Stomach smooth muscle (tissue), 2 donors: ENCODE data around the gene CEP290.
"Not testable (repeated sequence)": the region's sequence is repeated elsewhere in the genome, so short reads cannot be mapped to it uniquely, and the experiment has no call there.

ENCODE experiments used
- H3K27ac ChIP-seq: one replicate; pipeline ENCODE4 v1.7.0; 2013; ENCODE audit warnings: mild to moderate bottlenecking, low read length, inconsistent platforms
- H3K27me3 ChIP-seq, 2 donors: one replicate each; pipeline ENCODE4 v1.7.0; 2013; ENCODE audit warnings: low read length in 2 of 2; ENCODE audit not compliant: insufficient read depth in 2 of 2, control insufficient read depth in 1 of 2
- H3K36me3 ChIP-seq, 2 donors: one replicate each; pipeline ENCODE4 v1.7.0; 2013; ENCODE audit warnings: low read length in 2 of 2; ENCODE audit not compliant: control insufficient read depth in 2 of 2, insufficient read depth in 2 of 2
- H3K4me1 ChIP-seq: one replicate; pipeline ENCODE4 v1.7.0; 2013; ENCODE audit warnings: low read length; ENCODE audit not compliant: control insufficient read depth, insufficient read depth
- H3K4me3 ChIP-seq, 2 donors: one replicate each; pipeline ENCODE4 v1.7.0; 2013; ENCODE audit warnings: low read length in 2 of 2
- H3K9ac ChIP-seq, 2 donors: one replicate each; pipeline ENCODE4 v1.7.0; 2013; ENCODE audit warnings: low read length in 2 of 2, mild to moderate bottlenecking in 1 of 2
- H3K9me3 ChIP-seq, 2 donors: one replicate each; pipeline ENCODE4 v1.7.0; 2013; ENCODE audit warnings: low read length in 2 of 2; ENCODE audit not compliant: control insufficient read depth in 2 of 2
- donor health status: healthy.
- donor health status: Pancreatic carcinoma.

Gene CEP290

DNA sequence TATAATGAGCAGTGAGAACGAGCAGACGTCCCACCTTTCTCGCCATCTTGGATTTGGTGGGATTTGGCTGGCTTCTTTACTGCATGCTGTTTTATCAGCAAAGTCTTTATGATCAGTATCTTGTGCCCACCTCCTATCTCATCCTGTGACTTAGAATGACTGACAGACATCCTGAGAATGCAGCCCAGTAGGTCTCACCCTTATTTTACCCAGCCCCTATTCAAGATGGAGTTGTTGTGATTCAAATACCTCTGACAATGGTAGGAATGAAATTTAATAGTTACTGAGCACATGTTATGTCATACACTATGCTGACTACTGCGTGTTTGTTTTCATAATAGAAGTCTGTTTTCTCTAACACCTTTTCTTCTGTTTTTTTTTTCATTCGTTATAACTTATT, 2.1 kb upstream of the CEP290 start:
- peaks cover 8% of the 10 kb centered on the region for H3K4me1 ChIP-seq
- H3K27me3 ChIP-seq: no peaks in the 10 kb centered on the region
- no peak overlapping the region for H3K4me3 ChIP-seq
- H3K36me3 ChIP-seq: no peaks in the 10 kb centered on the region
- H3K27ac ChIP-seq: no peak overlapping the region
- no peak overlapping the region for H3K9ac ChIP-seq
- no peaks in the 10 kb centered on the region for H3K9me3 ChIP-seq

DNA sequence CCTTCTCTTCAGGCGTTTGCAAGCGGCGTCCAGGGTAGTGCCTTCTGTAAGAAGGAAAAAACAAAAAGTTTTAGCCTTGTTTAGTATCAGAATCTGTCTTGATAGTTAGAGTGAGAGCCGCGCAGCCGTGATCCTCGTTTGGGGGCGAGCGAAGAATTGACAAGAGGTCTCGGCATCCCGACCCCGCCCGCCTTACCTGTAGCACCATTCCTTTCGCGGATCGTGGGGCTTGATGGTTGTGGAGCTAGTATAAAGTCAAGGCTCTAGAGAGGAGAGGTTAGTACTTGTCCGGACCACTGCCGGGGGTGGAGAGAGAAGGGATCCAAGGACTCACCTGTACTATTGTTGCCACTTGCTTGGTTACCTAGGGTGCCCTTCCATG, 713 bp upstream of the CEP290 start:
- no peaks in the 10 kb centered on the region for H3K36me3 ChIP-seq
- H3K4me3 ChIP-seq: peak overlapping the region; percentile 82 to 90
- H3K9me3 ChIP-seq: no peaks in the 10 kb centered on the region
- no peaks in the 10 kb centered on the region for H3K27me3 ChIP-seq
- H3K4me1 ChIP-seq: peaks cover 8% of the 10 kb centered on the region
- peak overlapping the region; percentile 80 for H3K9ac ChIP-seq
- H3K27ac ChIP-seq: peak overlapping the region; percentile 42

DNA sequence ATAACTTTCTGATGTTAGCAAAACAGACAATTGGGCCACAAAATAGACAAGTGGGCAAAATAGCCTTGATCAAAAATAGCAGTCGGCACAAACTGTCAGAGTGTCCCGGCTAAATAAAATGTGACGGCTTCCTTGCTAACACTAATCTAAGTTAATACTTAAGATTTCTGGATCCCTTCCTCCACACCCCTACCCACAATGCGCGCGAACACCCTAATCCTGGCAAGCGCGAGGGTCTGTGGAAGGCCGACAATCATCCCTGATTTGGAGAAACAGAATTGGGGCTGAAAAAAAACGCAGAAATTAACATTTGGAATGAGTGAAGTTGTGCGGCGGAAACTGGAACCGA, 489 bp downstream of the CEP290 start:
- Histone ChIP-seq H3K9ac (peak overlapping the region; percentile 72 to 86), H3K27me3 (no peaks in the 10 kb centered on the region), H3K36me3 (no peaks in the 10 kb centered on the region), H3K27ac (peak overlapping the region; percentile 60), H3K4me1 (peaks cover 8% of the 10 kb centered on the region), H3K4me3 (peak overlapping the region; percentile 82 to 90), H3K9me3 (no peaks in the 10 kb centered on the region)

- H3K4me1 ChIP-seq, H3K4me3 ChIP-seq, H3K36me3 ChIP-seq, H3K27me3 ChIP-seq, H3K9me3 ChIP-seq, H3K27ac ChIP-seq, H3K9ac ChIP-seq: not testable (repeated sequence)
Measured at GRCh38 chr12:88139711-88140110, 2.2 kb downstream of the CEP290 start.

DNA sequence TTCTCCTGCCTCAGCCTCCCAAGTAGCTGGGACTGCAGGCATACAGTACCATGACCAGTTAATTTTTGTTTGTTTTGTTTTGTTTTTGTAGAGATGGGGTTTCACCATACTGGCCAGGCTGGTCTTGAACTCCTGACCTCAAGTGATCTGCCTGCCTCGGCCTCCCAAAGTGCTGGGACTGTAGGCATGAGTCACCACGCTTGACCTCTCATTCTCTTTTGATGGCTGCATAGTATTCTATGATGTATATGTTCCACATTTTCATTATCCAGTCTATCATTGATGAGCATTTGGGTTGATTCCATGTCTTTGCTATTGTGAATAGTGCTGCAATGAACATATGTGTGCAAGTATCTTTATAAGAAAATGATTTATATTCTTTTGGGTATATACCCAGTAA, 8.7 kb downstream of the CEP290 start:
- H3K9ac ChIP-seq, H3K4me3 ChIP-seq, H3K27me3 ChIP-seq, H3K36me3 ChIP-seq, H3K27ac ChIP-seq, H3K9me3 ChIP-seq, H3K4me1 ChIP-seq: not testable (repeated sequence)

DNA sequence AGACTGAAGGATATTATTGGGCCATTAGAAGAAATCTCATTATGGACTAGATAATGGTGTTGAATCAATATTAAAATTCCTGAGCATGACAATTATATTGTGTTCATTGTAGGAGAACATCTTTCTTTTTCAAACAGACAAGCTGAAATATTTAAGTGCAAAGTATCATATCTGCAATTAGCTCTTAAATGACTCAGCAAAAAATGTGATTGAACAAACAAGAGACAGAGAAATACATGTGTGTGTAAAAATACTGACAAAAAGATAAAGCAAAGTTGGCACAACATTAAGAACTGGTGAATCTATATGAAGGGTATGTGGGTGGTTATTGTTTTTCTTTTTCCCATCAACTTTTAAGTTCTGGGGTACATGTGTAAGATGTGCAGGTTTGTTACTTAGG, 9.5 kb downstream of the CEP290 start:
- peaks cover 0 to 3% of the 10 kb centered on the region in 2 donors for H3K36me3 ChIP-seq

DNA sequence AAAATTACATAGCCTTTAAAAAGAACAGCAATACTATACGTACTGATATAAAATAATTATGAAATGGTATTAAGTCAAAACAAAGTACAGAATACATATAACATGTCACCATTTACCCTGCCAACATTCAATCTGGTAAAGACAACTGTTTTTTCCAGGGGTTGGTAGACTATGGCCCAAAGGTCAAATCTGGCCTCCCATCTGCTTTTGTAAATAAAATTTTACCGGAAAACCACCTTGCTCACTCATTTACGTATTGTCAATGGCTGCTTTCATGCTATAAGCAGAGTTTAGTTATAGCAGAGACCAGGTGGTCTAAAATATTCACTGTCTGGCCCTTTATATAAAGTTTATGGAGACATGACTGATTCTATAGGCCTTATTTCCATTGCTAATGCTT, 14.0 kb downstream of the CEP290 start:
- no peaks in the 10 kb centered on the region for H3K27me3 ChIP-seq
- no peaks in the 10 kb centered on the region for H3K4me1 ChIP-seq
- no peak overlapping the region for H3K4me3 ChIP-seq
- no peaks in the 10 kb centered on the region for H3K9me3 ChIP-seq
- peaks cover 0 to 3% of the 10 kb centered on the region in 2 donors for H3K36me3 ChIP-seq
- H3K9ac ChIP-seq: no peak overlapping the region
- H3K27ac ChIP-seq: no peak overlapping the region

More for the DNA sequence above, 9.5 kb downstream of the CEP290 start:
- no peak overlapping the region for H3K4me3 ChIP-seq
- no peak overlapping the region for H3K9ac ChIP-seq
- no peak overlapping the region for H3K27ac ChIP-seq
- H3K27me3 ChIP-seq: no peaks in the 10 kb centered on the region
- no peaks in the 10 kb centered on the region for H3K4me1 ChIP-seq
- no peaks in the 10 kb centered on the region for H3K9me3 ChIP-seq

- Histone ChIP-seq H3K9me3 (no peaks in the 10 kb centered on the region), H3K36me3 (peaks cover 3 to 5% of the 10 kb centered on the region in 2 donors), H3K27ac (no peak overlapping the region), H3K9ac (no peak overlapping the region), H3K4me3 (no peak overlapping the region), H3K27me3 (no peaks in the 10 kb centered on the region), H3K4me1 (no peaks in the 10 kb centered on the region)
Measured at GRCh38 chr12:88127099-88127498, 14.8 kb downstream of the CEP290 start.

DNA sequence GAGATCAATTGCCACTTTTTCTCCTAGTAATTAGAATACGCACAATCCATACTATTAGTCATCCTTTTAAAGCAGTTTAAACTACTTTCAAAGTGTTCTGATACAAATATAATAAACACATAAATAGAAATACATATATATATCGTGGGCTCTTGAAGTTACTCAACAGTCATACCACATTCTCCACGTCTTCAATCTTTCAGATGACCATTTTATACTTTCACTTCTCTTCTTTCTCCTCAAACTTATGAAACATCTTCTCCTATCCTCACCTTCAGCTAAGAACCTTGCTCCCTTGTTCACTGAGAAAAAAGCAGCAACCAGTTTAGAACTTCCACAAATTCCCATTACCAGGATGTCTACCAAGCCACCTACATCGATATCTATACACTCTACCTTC, 19.2 kb downstream of the CEP290 start:
- no peaks in the 10 kb centered on the region for H3K27me3 ChIP-seq
- H3K36me3 ChIP-seq: peaks cover 0 to 5% of the 10 kb centered on the region in 2 donors
- no peaks in the 10 kb centered on the region for H3K4me1 ChIP-seq
- H3K4me3 ChIP-seq: no peak overlapping the region
- no peaks in the 10 kb centered on the region for H3K9me3 ChIP-seq
- no peak overlapping the region for H3K27ac ChIP-seq
- H3K9ac ChIP-seq: no peak overlapping the region

GRCh38 chr12:88113871-88114270, 28.0 kb downstream of the CEP290 start:
- Histone ChIP-seq H3K4me1 (no peaks in the 10 kb centered on the region), H3K9me3 (no peaks in the 10 kb centered on the region), H3K36me3 (peaks cover 0 to 20% of the 10 kb centered on the region in 2 donors), H3K27me3 (no peaks in the 10 kb centered on the region), H3K9ac (no peak overlapping the region), H3K27ac (no peak overlapping the region), H3K4me3 (no peak overlapping the region)

DNA sequence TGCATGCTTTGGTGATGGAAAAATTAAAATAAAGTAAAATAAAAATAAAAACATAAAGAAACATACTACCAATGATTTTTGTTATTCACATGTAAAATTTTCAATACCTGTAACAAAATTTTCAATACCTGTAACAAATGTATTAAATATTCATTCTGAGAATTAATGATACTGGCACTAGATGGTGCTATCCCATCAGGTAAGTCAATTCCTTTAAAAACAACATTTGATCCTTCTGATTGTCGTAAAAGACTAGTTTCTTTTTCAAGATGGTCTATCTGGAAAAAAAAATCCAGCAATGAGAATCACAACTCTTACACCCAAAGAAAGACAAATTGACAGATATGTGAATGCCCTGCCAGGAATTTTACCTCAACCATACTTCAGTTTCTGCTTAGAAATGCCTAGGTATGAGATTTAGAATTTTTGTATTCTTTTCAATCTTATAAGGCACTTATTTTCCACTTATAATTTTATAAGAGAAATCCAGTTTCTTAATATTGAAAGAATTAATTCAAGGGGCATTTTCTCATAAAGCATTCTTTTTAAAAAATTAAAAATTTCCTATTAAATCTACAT, 30.7 kb downstream of the CEP290 start:
- Histone ChIP-seq H3K36me3 (peaks cover 7 to 10% of the 10 kb centered on the region in 2 donors), H3K4me3 (peak overlapping the region; percentile 54 to 57), H3K27ac (no peak overlapping the region)

More for the DNA sequence above, 30.7 kb downstream of the CEP290 start:
- H3K4me1 ChIP-seq: no peaks in the 10 kb centered on the region
- no peaks in the 10 kb centered on the region for H3K9me3 ChIP-seq
- no peaks in the 10 kb centered on the region for H3K27me3 ChIP-seq
- peak overlapping the region; percentile 30 to 47 for H3K9ac ChIP-seq
